Measurements from ENCODE around the gene EHD1. TPM values are rescaled to one million over a fixed set of nuclear protein-coding genes. Genes with fewer than 3 reads are reported as not detected.
A peak's percentile ranks its signal among the peaks of the same experiment; 100 is the strongest.

The EHD1 gene
- total RNA-seq, 2 donors from 2014 or later: 18.7 to 45.2 TPM

DNA sequence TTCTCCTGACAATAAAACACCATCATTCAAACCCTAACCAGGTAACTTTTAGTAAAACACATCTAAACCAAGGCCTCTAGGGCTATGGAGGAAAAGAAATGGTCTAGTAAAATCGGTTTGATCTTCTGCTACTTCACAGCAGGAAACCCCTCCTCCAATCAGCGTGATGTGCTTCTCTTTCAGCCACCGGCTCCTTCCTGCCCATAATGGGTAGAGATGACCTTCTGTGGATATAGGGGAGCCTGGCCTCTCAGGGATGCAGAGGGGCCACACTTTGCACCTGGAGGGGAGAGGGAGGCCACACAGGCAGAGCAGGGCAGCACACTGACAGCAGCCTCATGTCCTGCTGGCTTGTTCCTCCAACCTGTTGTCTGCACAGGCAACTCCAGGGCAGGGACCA, 6.9 kb downstream of the EHD1 start:
- Histone ChIP-seq H3K9me3 (no peaks in the 10 kb centered on the region), H3K4me1 (peaks cover 23% of the 10 kb centered on the region), H3K4me3 (no peak overlapping the region), H3K36me3 (replicated peaks in 1 of 2; ENCODE audit: insufficient read depth in 1 of 2, low read depth in 2 of 2) (no peaks in the 10 kb centered on the region), H3K27ac (no peak overlapping the region), H3K27me3 (no peaks in the 10 kb centered on the region)
- ATAC-seq (no peak), DNase-seq (no peak)
- TF ChIP-seq, protein P1, sequence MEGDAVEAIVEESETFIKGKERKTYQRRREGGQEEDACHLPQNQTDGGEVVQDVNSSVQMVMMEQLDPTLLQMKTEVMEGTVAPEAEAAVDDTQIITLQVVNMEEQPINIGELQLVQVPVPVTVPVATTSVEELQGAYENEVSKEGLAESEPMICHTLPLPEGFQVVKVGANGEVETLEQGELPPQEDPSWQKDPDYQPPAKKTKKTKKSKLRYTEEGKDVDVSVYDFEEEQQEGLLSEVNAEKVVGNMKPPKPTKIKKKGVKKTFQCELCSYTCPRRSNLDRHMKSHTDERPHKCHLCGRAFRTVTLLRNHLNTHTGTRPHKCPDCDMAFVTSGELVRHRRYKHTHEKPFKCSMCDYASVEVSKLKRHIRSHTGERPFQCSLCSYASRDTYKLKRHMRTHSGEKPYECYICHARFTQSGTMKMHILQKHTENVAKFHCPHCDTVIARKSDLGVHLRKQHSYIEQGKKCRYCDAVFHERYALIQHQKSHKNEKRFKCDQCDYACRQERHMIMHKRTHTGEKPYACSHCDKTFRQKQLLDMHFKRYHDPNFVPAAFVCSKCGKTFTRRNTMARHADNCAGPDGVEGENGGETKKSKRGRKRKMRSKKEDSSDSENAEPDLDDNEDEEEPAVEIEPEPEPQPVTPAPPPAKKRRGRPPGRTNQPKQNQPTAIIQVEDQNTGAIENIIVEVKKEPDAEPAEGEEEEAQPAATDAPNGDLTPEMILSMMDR (IDR thresholded peaks at IDR 0.05): no peak
- no peak for TF ChIP-seq POLR2A (IDR thresholded peaks at IDR 0.05)
- intact Hi-C loops (cut with DNase I): no loop called here
- WGBS, 2 donors: 72 to 84% methylated on average over 3 of the region's 3 CpGs

DNA sequence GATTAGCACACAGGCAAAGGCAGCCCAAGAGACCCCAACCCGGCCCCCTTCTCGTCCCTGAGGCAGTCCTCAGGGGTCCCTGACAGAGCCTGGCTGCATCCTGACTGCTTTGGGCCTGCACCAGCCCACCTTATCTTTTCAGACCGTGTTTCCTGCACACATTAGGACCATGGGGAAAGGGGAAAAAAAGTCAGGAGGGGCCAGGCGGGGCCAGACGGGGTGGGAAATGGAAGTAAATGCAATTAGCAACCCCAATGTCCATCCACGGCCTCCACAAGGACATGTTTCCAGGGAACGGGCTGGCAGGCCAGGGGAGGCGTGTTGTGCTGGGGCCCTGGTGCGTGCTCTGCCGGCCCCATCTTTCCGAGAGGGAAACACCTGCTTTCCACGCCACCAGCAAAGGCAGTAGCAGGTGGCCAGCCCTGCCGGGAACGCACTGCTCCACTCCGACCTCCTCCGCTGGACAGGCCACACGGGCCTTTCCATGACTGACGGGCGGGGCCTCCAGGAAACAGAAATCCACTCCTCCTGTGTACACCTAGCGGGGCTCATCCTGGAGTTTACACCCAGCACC, 7.4 kb downstream of the EHD1 start:
- no peaks in the 10 kb centered on the region for H3K9me3 ChIP-seq
- intact Hi-C loops (cut with DNase I): no loop called here
- peak overlapping the region in 2 of 4 donors; percentile 32 to 43 for H3K27ac ChIP-seq
- whole genome bisulfite sequencing, 2 donors: 63 to 83% methylated on average over 17 to 20 of the region's 20 CpGs
- no peaks in the 10 kb centered on the region for H3K36me3 ChIP-seq (replicated peaks in 1 of 2; ENCODE audit: insufficient read depth in 1 of 2, low read depth in 2 of 2)
- no peaks in the 10 kb centered on the region for H3K27me3 ChIP-seq
- ATAC-seq (peak; percentile 38), DNase-seq (peak in 3 of 4 donors; percentile 38 to 48 (median 48))
- H3K4me1 ChIP-seq: peaks cover 17% of the 10 kb centered on the region
- H3K4me3 ChIP-seq: no peak overlapping the region
- TF ChIP-seq, protein P1 (IDR thresholded peaks at IDR 0.05): no peak
- TF ChIP-seq POLR2A (IDR thresholded peaks at IDR 0.05): no peak

DNA sequence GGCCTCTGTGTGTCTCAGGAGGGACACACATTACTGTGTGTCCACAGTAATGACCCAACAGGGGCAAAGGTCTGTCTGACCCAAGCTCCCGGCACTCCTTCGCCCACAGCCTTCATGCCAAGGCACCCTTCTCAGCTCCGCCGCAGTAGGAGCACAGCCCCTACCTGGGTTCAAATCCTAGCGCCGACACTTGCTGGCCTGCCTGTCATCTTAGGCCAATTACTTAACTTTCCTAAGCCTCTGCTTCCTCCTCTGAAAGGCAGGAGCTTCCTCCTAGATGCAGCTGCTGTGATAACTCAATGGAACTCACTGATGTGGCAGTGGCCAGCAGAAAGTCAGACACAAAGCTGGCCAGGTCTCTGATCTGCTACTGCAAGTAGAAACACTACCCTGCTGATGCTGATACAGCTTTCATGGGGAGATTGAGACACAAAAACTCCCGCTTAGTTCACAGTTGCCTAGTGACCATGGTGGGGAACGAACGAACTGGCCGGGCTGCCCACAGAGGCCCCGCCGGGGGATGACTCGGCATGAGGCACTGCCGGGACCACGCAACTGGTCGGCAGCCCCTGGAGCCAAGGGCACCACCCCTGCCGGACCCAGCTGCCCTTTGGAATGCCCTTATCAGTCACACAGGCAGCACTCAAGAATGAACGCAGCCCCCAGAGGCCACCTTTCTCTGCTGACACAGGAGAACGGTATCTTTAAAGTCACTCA, 8.1 kb downstream of the EHD1 start:
- 50 to 70% methylated on average over 16 to 19 of the region's 19 CpGs for WGBS, 2 donors

DNA sequence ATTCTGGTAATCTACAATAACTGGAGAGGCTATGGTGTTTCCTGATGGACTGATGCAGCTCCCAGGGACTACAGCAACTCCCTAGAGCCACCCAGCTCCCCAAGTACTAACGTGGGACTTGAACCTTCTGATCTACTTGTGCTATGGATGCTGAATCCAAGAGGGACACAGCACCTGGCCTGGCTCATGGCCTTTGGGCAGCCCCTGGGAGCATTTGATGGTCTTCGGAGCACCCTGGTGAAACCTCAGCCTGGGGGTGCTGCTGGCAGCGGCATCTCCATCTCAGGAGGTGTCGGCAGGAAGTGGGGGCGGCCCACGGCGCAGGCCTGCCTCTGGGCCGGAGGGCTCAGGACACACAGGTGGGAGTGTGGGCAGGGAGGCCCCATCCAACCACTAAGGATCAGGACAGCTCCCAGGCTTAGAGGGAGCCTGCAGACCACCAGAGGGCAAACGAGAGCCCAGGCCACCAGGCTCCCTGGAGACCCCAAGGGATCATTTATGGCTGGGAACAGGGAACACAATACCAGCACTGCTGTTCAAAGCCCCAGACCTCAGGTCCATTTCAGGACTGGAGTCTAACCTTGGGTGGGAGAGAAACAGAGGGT, 8.7 kb downstream of the EHD1 start:
- 78 to 80% methylated on average over 1 to 8 of the region's 9 CpGs for WGBS, 2 donors
- Histone ChIP-seq H3K9me3 (no peaks in the 10 kb centered on the region), H3K27me3 (no peaks in the 10 kb centered on the region), H3K27ac (peak overlapping the region in 2 of 4 donors; percentile 32 to 43), H3K4me1 (peaks cover 17% of the 10 kb centered on the region), H3K36me3 (replicated peaks in 1 of 2; ENCODE audit: insufficient read depth in 1 of 2, low read depth in 2 of 2) (no peaks in the 10 kb centered on the region), H3K4me3 (no peak overlapping the region)
- DNase-seq (no peak), ATAC-seq (no peak)
- intact Hi-C loops (cut with DNase I): no loop called here
- TF ChIP-seq POLR2A (IDR thresholded peaks at IDR 0.05): no peak
- TF ChIP-seq, protein P1 (IDR thresholded peaks at IDR 0.05): no peak

More for the DNA sequence above, 8.1 kb downstream of the EHD1 start:
- Histone ChIP-seq H3K36me3 (replicated peaks in 1 of 2; ENCODE audit: insufficient read depth in 1 of 2, low read depth in 2 of 2) (no peaks in the 10 kb centered on the region), H3K27me3 (no peaks in the 10 kb centered on the region), H3K4me1 (peaks cover 12% of the 10 kb centered on the region), H3K9me3 (no peaks in the 10 kb centered on the region), H3K27ac (peak overlapping the region in 2 of 4 donors; percentile 32 to 43), H3K4me3 (no peak overlapping the region)
- ATAC-seq (no peak), DNase-seq (peak in 1 of 4 donors; percentile 52)
- TF ChIP-seq, protein P1 (IDR thresholded peaks at IDR 0.05): no peak
- intact Hi-C loops (cut with DNase I): no loop called here

Measured in body of pancreas (tissue), 4 donors.